GM23338 (cell line): Measurements from ENCODE around the gene UQCRH.

ENCODE experiments used
- CREB1 ChIP-seq: fragments of 250-450 bp; sonication (Bioruptor Pico); IDR thresholded peaks from 2 replicates; pipeline ENCODE4 v1.5.0; 2020; ENCODE audit warnings: low read depth, mild to moderate bottlenecking, moderate library complexity
- EZH2 ChIP-seq: fragments of 200-600 bp; sonication (generic); IDR thresholded peaks from one replicate; pipeline ENCODE4 v1.8.0; 2017; ENCODE audit warnings: antibody characterized with exemption, mild to moderate bottlenecking, low read depth; ENCODE audit not compliant: unreplicated experiment
- EZH2phosphoT487 ChIP-seq: fragments of 200-600 bp; sonication (generic); IDR thresholded peaks from one replicate; pipeline ENCODE4 v1.8.1; 2018; ENCODE audit warnings: antibody characterized with exemption; ENCODE audit not compliant: unreplicated experiment
- JUNB ChIP-seq: IDR thresholded peaks from one replicate; pipeline ENCODE4 v1.6.1; 2016; ENCODE audit warnings: antibody characterized with exemption; ENCODE audit not compliant: unreplicated experiment
- POLR2AphosphoS5 ChIP-seq: IDR thresholded peaks from 2 replicates; pipeline ENCODE4 v1.6.1; 2016; ENCODE audit warnings: antibody characterized with exemption, low read depth
- ZNF114 ChIP-seq: fragments of 250-450 bp; sonication (Bioruptor Pico); IDR thresholded peaks from 2 replicates; pipeline ENCODE4 v1.5.0; 2020; ENCODE audit warnings: mild to moderate bottlenecking, moderate library complexity
- TF ChIP-seq, protein P1 (sequence below), 2 experiments: fragments of 200-600 bp in 1 of 2; sonication (generic) in 1 of 2; conservative IDR thresholded peaks; 2 replicates each; pipeline versions ENCODE4 v1.5.1 to v1.6.1; 2016 to 2017; ENCODE audit warnings: antibody characterized with exemption in 2 of 2, low read depth in 2 of 2, mild to moderate bottlenecking in 2 of 2, moderate library complexity in 1 of 2
- TF ChIP-seq, protein P2 (sequence below): IDR thresholded peaks from one replicate; pipeline ENCODE4 v1.6.1; 2018; ENCODE audit warnings: antibody characterized with exemption; ENCODE audit not compliant: unreplicated experiment
- TF ChIP-seq, protein P3 (sequence below): IDR thresholded peaks from 2 replicates; pipeline ENCODE4 v1.6.1; 2016; ENCODE audit warnings: antibody characterized with exemption

DNA sequence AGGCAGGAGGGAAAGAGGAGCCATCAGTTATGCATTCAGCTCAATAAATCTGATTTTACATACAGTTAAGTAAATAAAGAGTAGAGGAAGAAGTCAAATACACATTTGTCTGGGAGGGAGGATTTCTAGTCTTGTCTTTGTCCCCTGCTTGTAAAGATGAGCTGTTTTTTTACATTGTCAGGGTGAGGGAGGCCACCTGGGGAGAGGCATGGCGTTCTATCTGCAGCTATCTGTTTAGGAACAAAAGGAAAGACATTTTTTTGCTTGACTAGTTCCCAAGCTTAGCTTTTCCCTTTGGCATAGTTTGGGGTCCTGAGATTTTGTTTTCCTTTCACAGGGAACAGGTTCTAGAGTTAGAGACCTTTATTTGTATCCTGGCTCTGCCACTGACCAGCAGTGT is 41.0 kb upstream of the UQCRH start:
- TF ChIP-seq, protein P1, sequence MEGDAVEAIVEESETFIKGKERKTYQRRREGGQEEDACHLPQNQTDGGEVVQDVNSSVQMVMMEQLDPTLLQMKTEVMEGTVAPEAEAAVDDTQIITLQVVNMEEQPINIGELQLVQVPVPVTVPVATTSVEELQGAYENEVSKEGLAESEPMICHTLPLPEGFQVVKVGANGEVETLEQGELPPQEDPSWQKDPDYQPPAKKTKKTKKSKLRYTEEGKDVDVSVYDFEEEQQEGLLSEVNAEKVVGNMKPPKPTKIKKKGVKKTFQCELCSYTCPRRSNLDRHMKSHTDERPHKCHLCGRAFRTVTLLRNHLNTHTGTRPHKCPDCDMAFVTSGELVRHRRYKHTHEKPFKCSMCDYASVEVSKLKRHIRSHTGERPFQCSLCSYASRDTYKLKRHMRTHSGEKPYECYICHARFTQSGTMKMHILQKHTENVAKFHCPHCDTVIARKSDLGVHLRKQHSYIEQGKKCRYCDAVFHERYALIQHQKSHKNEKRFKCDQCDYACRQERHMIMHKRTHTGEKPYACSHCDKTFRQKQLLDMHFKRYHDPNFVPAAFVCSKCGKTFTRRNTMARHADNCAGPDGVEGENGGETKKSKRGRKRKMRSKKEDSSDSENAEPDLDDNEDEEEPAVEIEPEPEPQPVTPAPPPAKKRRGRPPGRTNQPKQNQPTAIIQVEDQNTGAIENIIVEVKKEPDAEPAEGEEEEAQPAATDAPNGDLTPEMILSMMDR (conservative IDR thresholded peaks at IDR 0.05; ENCODE audit: low read depth in 2 of 2): no peak
- no peak for TF ChIP-seq CREB1 (CRISPR knock-in tag)
- TF ChIP-seq, protein P2, sequence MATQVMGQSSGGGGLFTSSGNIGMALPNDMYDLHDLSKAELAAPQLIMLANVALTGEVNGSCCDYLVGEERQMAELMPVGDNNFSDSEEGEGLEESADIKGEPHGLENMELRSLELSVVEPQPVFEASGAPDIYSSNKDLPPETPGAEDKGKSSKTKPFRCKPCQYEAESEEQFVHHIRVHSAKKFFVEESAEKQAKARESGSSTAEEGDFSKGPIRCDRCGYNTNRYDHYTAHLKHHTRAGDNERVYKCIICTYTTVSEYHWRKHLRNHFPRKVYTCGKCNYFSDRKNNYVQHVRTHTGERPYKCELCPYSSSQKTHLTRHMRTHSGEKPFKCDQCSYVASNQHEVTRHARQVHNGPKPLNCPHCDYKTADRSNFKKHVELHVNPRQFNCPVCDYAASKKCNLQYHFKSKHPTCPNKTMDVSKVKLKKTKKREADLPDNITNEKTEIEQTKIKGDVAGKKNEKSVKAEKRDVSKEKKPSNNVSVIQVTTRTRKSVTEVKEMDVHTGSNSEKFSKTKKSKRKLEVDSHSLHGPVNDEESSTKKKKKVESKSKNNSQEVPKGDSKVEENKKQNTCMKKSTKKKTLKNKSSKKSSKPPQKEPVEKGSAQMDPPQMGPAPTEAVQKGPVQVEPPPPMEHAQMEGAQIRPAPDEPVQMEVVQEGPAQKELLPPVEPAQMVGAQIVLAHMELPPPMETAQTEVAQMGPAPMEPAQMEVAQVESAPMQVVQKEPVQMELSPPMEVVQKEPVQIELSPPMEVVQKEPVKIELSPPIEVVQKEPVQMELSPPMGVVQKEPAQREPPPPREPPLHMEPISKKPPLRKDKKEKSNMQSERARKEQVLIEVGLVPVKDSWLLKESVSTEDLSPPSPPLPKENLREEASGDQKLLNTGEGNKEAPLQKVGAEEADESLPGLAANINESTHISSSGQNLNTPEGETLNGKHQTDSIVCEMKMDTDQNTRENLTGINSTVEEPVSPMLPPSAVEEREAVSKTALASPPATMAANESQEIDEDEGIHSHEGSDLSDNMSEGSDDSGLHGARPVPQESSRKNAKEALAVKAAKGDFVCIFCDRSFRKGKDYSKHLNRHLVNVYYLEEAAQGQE: no peak
- TF ChIP-seq POLR2AphosphoS5: no peak
- no peak for TF ChIP-seq ZNF114 (CRISPR knock-in tag)
- no peak for TF ChIP-seq EZH2
- TF ChIP-seq EZH2phosphoT487: no peak
- TF ChIP-seq, protein P3, sequence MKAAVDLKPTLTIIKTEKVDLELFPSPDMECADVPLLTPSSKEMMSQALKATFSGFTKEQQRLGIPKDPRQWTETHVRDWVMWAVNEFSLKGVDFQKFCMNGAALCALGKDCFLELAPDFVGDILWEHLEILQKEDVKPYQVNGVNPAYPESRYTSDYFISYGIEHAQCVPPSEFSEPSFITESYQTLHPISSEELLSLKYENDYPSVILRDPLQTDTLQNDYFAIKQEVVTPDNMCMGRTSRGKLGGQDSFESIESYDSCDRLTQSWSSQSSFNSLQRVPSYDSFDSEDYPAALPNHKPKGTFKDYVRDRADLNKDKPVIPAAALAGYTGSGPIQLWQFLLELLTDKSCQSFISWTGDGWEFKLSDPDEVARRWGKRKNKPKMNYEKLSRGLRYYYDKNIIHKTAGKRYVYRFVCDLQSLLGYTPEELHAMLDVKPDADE: no peak
- TF ChIP-seq JUNB: no peak
